HepG2 (cell line): ENCODE results near the gene SLFN12. TPM values are rescaled to one million over a fixed set of nuclear protein-coding genes. Genes with fewer than 3 reads are reported as not detected.

Experiments used
- ATAC-seq: fragments of 200-7000 bp; cut with Tn5 transposase; 3 replicates; pipeline ENCODE4 v1.9.1; 2020; ENCODE audit warnings: mild to moderate bottlenecking, moderate library complexity
- BruUV-seq: library from RNA; stranded (reverse); fragments of 400-500 nt; replicated peaks from 2 replicates; lab custom pipeline; 2021; lab: Mats Ljungman, UMichigan
- CTCF ChIA-PET: fragments of 300-600 bp; formaldehyde crosslinking; extraction: SDS; loops from one replicate; lab custom pipeline; 2021; ENCODE audit warnings: low total read pairs, inconsistent platforms, low intra/inter-chr PET ratio; lab: Yijun Ruan, JAX
- POLR2A ChIA-PET: fragments of 350-600 bp; sonication (Branson Sonifier 250); formaldehyde crosslinking; loops from one replicate; lab custom pipeline; 2020; ENCODE audit warnings: antibody characterized with exemption, inconsistent platforms; lab: Yijun Ruan, JAX
- DNase-seq: peaks from one replicate; pipeline ENCODE4 v3.0.0-alpha.2; 2015; ENCODE audit warnings: low spot score
- FAIRE-seq: peaks from 3 replicates; lab custom pipeline; 2011; peaks lifted over from hg19 to GRCh38; lab: Jason Lieb, UNC
- H2AFZ ChIP-seq: one replicate; pipeline ENCODE4 v1.6.1; 2011; ENCODE audit warnings: low read length, inconsistent platforms
- H3K27ac ChIP-seq: fragments of 300-600 bp; 3 replicates; pipeline ENCODE4 v1.8.0; 2011; ENCODE audit warnings: mixed run types, mild to moderate bottlenecking, mixed read lengths, low read length, inconsistent platforms; ENCODE audit not compliant: insufficient read depth; ENCODE audit errors: extremely low read length
- H3K27me3 ChIP-seq, 2 experiments: fragments of 200-600 bp in 1 of 2; 2 replicates in 1 of 2; 3 replicates in 1 of 2; pipeline versions ENCODE4 v1.6.0 to v1.8.0; 2011; ENCODE audit warnings: low read length in 2 of 2, mild to moderate bottlenecking in 2 of 2, moderate library complexity in 2 of 2, inconsistent platforms in 1 of 2; ENCODE audit not compliant: insufficient read depth in 2 of 2, control insufficient read depth in 1 of 2
- H3K36me3 ChIP-seq, 2 experiments: fragments of 200-600 bp in 1 of 2; replicated peaks in 1 of 2; 2 replicates in 1 of 2; 3 replicates in 1 of 2; pipeline versions ENCODE4 v1.5.1 to v1.8.0; 2011; ENCODE audit warnings: low read length in 2 of 2, inconsistent platforms in 1 of 2; ENCODE audit not compliant: insufficient read depth in 2 of 2, control insufficient read depth in 1 of 2
- H3K4me1 ChIP-seq: 2 replicates; pipeline ENCODE4 v1.5.1; 2012; ENCODE audit warnings: low read length, inconsistent platforms; ENCODE audit not compliant: insufficient read depth
- H3K4me2 ChIP-seq: 2 replicates; pipeline ENCODE4 v1.6.0; 2011; ENCODE audit warnings: low read depth, low read length, inconsistent platforms
- H3K4me3 ChIP-seq, 3 experiments: fragments of 200-600 bp in 1 of 3; sonication (generic), shearing (Covaris generic) in 1 of 3; replicated peaks in 1 of 3; 2 replicates each; pipeline ENCODE4 v1.5.1; 2011 to 2016; ENCODE audit warnings: low read length in 3 of 3, inconsistent platforms in 2 of 3, low read depth in 2 of 3, mild to moderate bottlenecking in 2 of 3, control low read depth in 1 of 3, mixed read lengths in 1 of 3; ENCODE audit not compliant: insufficient read depth in 1 of 3
- H3K79me2 ChIP-seq: one replicate; pipeline ENCODE4 v1.6.1; 2011; ENCODE audit warnings: low read length, inconsistent platforms; ENCODE audit not compliant: insufficient read depth
- H3K9ac ChIP-seq: 2 replicates; pipeline ENCODE4 v1.6.0; 2011; ENCODE audit warnings: mild to moderate bottlenecking, low read depth, low read length, inconsistent platforms; ENCODE audit not compliant: insufficient read depth
- H3K9me3 ChIP-seq: 2 replicates; pipeline ENCODE4 v1.5.1; 2012; ENCODE audit warnings: mild to moderate bottlenecking, low read length
- H4K20me1 ChIP-seq: 2 replicates; pipeline ENCODE4 v1.6.0; 2011; ENCODE audit warnings: inconsistent platforms, mild to moderate bottlenecking, low read length, moderate library complexity; ENCODE audit not compliant: insufficient read depth
- GPN1 ChIP-seq: sonication (generic); formaldehyde crosslinking; IDR thresholded peaks from 2 replicates; pipeline ENCODE4 v1.5.1; 2020; ENCODE audit warnings: missing genetic modification reagents, borderline replicate concordance
- MIER2 ChIP-seq: IDR thresholded peaks from 2 replicates; pipeline ENCODE4 v1.6.1; 2016; ENCODE audit warnings: missing biosample characterization, missing genetic modification reagents
- NR3C1 ChIP-seq: sonication (generic); formaldehyde crosslinking; IDR thresholded peaks from 2 replicates; pipeline ENCODE4 v1.4.0; 2020; ENCODE audit warnings: missing genetic modification reagents
- PLSCR1 ChIP-seq: sonication (generic); formaldehyde crosslinking; IDR thresholded peaks from 2 replicates; pipeline ENCODE4 v1.5.0; 2020; ENCODE audit warnings: missing genetic modification reagents, mild to moderate bottlenecking, borderline replicate concordance
- RELA ChIP-seq: sonication (generic); formaldehyde crosslinking; IDR thresholded peaks from 2 replicates; pipeline ENCODE4 v1.4.0; 2020; ENCODE audit warnings: missing genetic modification reagents
- STAT5B ChIP-seq: sonication (generic); formaldehyde crosslinking; IDR thresholded peaks from 2 replicates; pipeline ENCODE4 v1.4.0; 2020; ENCODE audit warnings: missing genetic modification reagents
- THAP7 ChIP-seq: sonication (generic); formaldehyde crosslinking; IDR thresholded peaks from 2 replicates; pipeline ENCODE4 v1.8.1; 2023; ENCODE audit warnings: mild to moderate bottlenecking, missing genetic modification reagents
- ZBTB26 ChIP-seq: IDR thresholded peaks from 2 replicates; pipeline ENCODE4 v1.6.1; 2016; ENCODE audit warnings: missing compliant biosample characterization, missing genetic modification reagents, borderline replicate concordance
- ZBTB3 ChIP-seq: sonication (generic); formaldehyde crosslinking; IDR thresholded peaks from 2 replicates; pipeline ENCODE4 v1.4.0; 2020; ENCODE audit warnings: low read depth, mild to moderate bottlenecking, moderate library complexity, missing genetic modification reagents, borderline replicate concordance
- ZNF12 ChIP-seq: sonication (generic); formaldehyde crosslinking; IDR thresholded peaks from 2 replicates; pipeline ENCODE4 v1.5.0; 2020; ENCODE audit warnings: missing genetic modification reagents
- ZNF770 ChIP-seq: sonication (generic); formaldehyde crosslinking; IDR thresholded peaks from 2 replicates; pipeline ENCODE4 v1.5.0; 2020; ENCODE audit warnings: mild to moderate bottlenecking, missing genetic modification reagents
- WGBS: methylation state at CpG from one replicate; pipeline ENCODE4 v1.1.6; 2017; ENCODE audit warnings: low lambda C conversion rate; 5-methylcytosine and 5-hydroxymethylcytosine counted together
- in situ Hi-C: cut with HindIII; loops from 2 replicates; pipeline ENCODE4 v1.10.0; 2017; ENCODE audit warnings: low pct_unique_long_range_greater_than_20kb; ENCODE audit not compliant: extremely low pct_ligation_motif_present
- intact Hi-C: fragments of 100-400 bp; cut with micrococcal nuclease; formaldehyde crosslinking; loops from one replicate; pipeline ENCODE4 v1.10.0; 2022; ENCODE audit not compliant: unreplicated experiment
- polyA plus RNA-seq, 8 experiments: library from polyadenylated mRNA; depleted of rRNA in 3 of 8; stranded (reverse) in 7 of 8; unstranded in 1 of 8; fragments of >200 nt; fragmentation: Illumina TruSeq in 4 of 8; extraction: Trizol in 4 of 8; gene quantifications; 2 replicates each; pipeline versions ENCODE4 v1.2.1 to v1.2.3, GENCODE V29; 2011 to 2016; ENCODE audit warnings: low read depth in 4 of 8, missing spikeins in 1 of 8, mixed read lengths in 1 of 8; ENCODE audit not compliant: insufficient read depth in 1 of 8
- total RNA-seq, 5 experiments: library from RNA; depleted of rRNA; stranded (reverse); fragments of >200 nt; fragmentation: Illumina TruSeq; extraction: Trizol; gene quantifications; 2 replicates each; pipeline ENCODE4 v1.2.3, GENCODE V29; 2016; ENCODE audit warnings: low read depth in 1 of 5

The SLFN12 gene
- total and polyA plus RNA-seq, 2 of the 13 experiments (the other 11 are each of a cell fraction or from before 2014, with no cell fraction given): 0.13 TPM; not detected in 1

GRCh38 chr17:35448899-35449227 is 16.6 kb upstream of the SLFN12 start:
- in situ Hi-C loops: no loop called here
- POLR2A ChIA-PET: no interaction called here
- Histone ChIP-seq H3K27me3 (peaks cover 2 to 28% of the 10 kb centered on the region in 2 experiments; a peak in 3 of 5 replicates), H3K36me3 (no peaks in the 10 kb centered on the region), H4K20me1 (no peaks in the 10 kb centered on the region), H3K9me3 (no peaks in the 10 kb centered on the region)
- FAIRE-seq: no peak
- TF ChIP-seq PLSCR1 (CRISPR knock-in tag) (no peak), GPN1 (CRISPR knock-in tag) (no peak), NR3C1 (CRISPR knock-in tag) (no peak), ZNF770 (CRISPR knock-in tag) (no peak), ZBTB26 (CRISPR knock-in tag) (no peak), RELA (CRISPR knock-in tag) (no peak), THAP7 (no peak), ZNF12 (no peak), STAT5B (CRISPR knock-in tag) (no peak), ZBTB3 (CRISPR knock-in tag) (no peak), MIER2 (no peak)
- TF ChIP-seq, all 625 proteins: peak for 0
- intact Hi-C loops: no loop called here
- DNase-seq (no peak), ATAC-seq (no peak; the same call in 2 of the 3 replicates)
- Histone ChIP-seq H3K4me3 (no peak overlapping the region), H3K79me2 (no peaks in the 10 kb centered on the region), H3K4me2 (no peak overlapping the region), H3K4me1 (no peaks in the 10 kb centered on the region), H2AFZ (no peak overlapping the region), H3K27ac (no peak overlapping the region), H3K9ac (no peak overlapping the region)
- CTCF ChIA-PET: no interaction called here
- BruUV-seq: no TSS peak
- WGBS: 49% methylated on average over 13 of the region's 16 CpGs
